Prostate gland (tissue), 2 donors: ENCODE data around the gene DIPK1A.

Experiments
- CTCF ChIP-seq, 4 experiments: fragments of 200-600 bp in 2 of 4; fragments of 450-650 bp in 2 of 4; sonication (generic) in 2 of 4; IDR thresholded peaks; 1 replicate in 3 of 4; 2 replicates in 1 of 4; pipeline ENCODE4 v1.5.1; 2016 to 2019; ENCODE audit warnings: antibody characterized with exemption in 4 of 4, mild to moderate bottlenecking in 2 of 4, moderate library complexity in 2 of 4
- POLR2A ChIP-seq: fragments of 450-650 bp; IDR thresholded peaks from one replicate; pipeline ENCODE4 v1.6.1; 2016; ENCODE audit warnings: antibody characterized with exemption, mild to moderate bottlenecking
- POLR2AphosphoS5 ChIP-seq: sonication (generic); formaldehyde crosslinking; IDR thresholded peaks from one replicate; pipeline ENCODE4 v1.6.1; 2017; ENCODE audit warnings: antibody characterized with exemption

GRCh38 chr1:92804721-92805201, 156.5 kb downstream of the DIPK1A start:
- TF ChIP-seq CTCF (IDR thresholded peaks at IDR 0.05): no peak
- TF ChIP-seq POLR2A: no peak
- TF ChIP-seq POLR2AphosphoS5: peak; percentile 55
